DMS53 (cell line): ENCODE results near the gene YY1.
"Not testable (repeated sequence)": the region's sequence is repeated elsewhere in the genome, so short reads cannot be mapped to it uniquely, and the experiment has no call there.

Experiments
- DNase-seq: peaks from one replicate; lab custom pipeline; 2025; lab: John Stamatoyannopoulos, UW

YY1 gene

GRCh38 chr14:100243020-100243419 is 4.1 kb downstream of the YY1 start:
- no peak for DNase-seq

- DNase-seq, result peak; percentile 80
Measured at GRCh38 chr14:100246809-100247428, 8.0 kb downstream of the YY1 start.

GRCh38 chr14:100250732-100251465 is 12.0 kb downstream of the YY1 start:
- no peak for DNase-seq

GRCh38 chr14:100252684-100253083 is 13.7 kb downstream of the YY1 start:
- DNase-seq, result no peak

GRCh38 chr14:100256339-100256895 is 17.5 kb downstream of the YY1 start:
- DNase-seq, result no peak

GRCh38 chr14:100261621-100262020 is 22.7 kb downstream of the YY1 start:
- DNase-seq, result no peak

GRCh38 chr14:100262545-100262944 is 23.6 kb downstream of the YY1 start:
- DNase-seq, result no peak

- DNase-seq, result no peak
Measured at GRCh38 chr14:100263141-100263540, 24.2 kb downstream of the YY1 start.

- no peak for DNase-seq
Measured at GRCh38 chr14:100267990-100268389, 29.0 kb downstream of the YY1 start.

GRCh38 chr14:100268591-100269207 is 29.8 kb downstream of the YY1 start:
- DNase-seq, result no peak

- DNase-seq, result peak; percentile 32
Measured at GRCh38 chr14:100271247-100271939, 32.4 kb downstream of the YY1 start.

- no peak for DNase-seq
Measured at GRCh38 chr14:100274250-100274649, 35.3 kb downstream of the YY1 start.

- no peak for DNase-seq
Measured at GRCh38 chr14:100275214-100275613, 36.3 kb downstream of the YY1 start.

GRCh38 chr14:100278702-100279101 is 39.8 kb downstream of the YY1 start:
- DNase-seq, result peak; percentile 31

- DNase-seq, result no peak
Measured at GRCh38 chr14:100279133-100279532, 40.2 kb downstream of the YY1 start.

- DNase-seq, result no peak
Measured at GRCh38 chr14:100279563-100279962, 40.6 kb downstream of the YY1 start.

- no peak for DNase-seq
Measured at GRCh38 chr14:100281286-100282082, 42.5 kb downstream of the YY1 start.

GRCh38 chr14:100282083-100282350 is 43.1 kb downstream of the YY1 start:
- DNase-seq, result no peak

- DNase-seq, result no peak
Measured at GRCh38 chr14:100282766-100283419, 43.9 kb downstream of the YY1 start.

- DNase-seq, result not testable (repeated sequence)
Measured at GRCh38 chr14:100283436-100283835, 44.5 kb downstream of the YY1 start.
